ENCODE measurements around the gene DGKQ. TPM values are rescaled to one million over a fixed set of nuclear protein-coding genes. Genes with fewer than 3 reads are reported as not detected.

The DGKQ gene
- polyA plus RNA-seq, 2 of the 4 experiments (the other 2 are of a cell fraction), result 2.7 to 7.8 TPM

DNA sequence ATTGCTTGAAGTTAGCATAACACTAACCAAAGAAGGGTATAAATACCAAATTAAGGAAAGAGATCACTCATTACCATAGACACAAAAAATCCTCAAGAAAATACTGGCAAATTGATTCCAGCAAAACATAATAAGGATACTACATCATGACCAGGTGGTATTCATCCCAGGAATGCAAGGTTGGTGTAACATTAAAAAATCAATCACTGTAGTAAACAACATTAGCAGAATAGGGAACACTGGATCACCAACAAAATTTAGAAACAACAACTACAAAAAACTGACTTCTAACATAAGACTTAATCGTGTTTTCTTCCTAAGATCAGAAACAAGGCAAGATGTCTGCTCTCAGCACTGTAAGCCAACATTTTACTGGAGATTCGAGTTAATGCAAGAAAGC, 55.4 kb downstream of the DGKQ start:
- POLR2A ChIA-PET, result no interaction called here
- Histone ChIP-seq H3K4me1 (no peaks in the 10 kb centered on the region), H3K4me2 (no peak overlapping the region), H3K9me3 (no peaks in the 10 kb centered on the region), H3K4me3 (no peak overlapping the region), H3K27ac (no peak overlapping the region)
- ATAC-seq (no peak), DNase-seq (ENCODE audit: low read depth in 1 of 2, low spot score in 1 of 2) (no peak), FAIRE-seq (no peak)
- CTCF ChIA-PET, result no interaction called here
- 91% methylated on average over 2 of the region's 2 CpGs for WGBS (ENCODE audit: missing lambda C conversion rate)
- TF ChIP-seq JUN (IDR thresholded peaks at IDR 0.05) (no peak), EP300 (IDR thresholded peaks at IDR 0.05) (no peak), GATA3 (IDR thresholded peaks at IDR 0.05; ENCODE audit: borderline replicate concordance) (no peak), RFX5 (IDR thresholded peaks at IDR 0.05) (no peak), PBX3 (IDR thresholded peaks at IDR 0.05) (no peak), POLR2A (IDR thresholded peaks at IDR 0.05; ENCODE audit: low read length) (no peak), HEYL (CRISPR knock-in tag; IDR thresholded peaks at IDR 0.05) (no peak), HOXB5 (CRISPR knock-in tag; IDR thresholded peaks at IDR 0.05) (no peak)
- TF ChIP-seq, protein P1, sequence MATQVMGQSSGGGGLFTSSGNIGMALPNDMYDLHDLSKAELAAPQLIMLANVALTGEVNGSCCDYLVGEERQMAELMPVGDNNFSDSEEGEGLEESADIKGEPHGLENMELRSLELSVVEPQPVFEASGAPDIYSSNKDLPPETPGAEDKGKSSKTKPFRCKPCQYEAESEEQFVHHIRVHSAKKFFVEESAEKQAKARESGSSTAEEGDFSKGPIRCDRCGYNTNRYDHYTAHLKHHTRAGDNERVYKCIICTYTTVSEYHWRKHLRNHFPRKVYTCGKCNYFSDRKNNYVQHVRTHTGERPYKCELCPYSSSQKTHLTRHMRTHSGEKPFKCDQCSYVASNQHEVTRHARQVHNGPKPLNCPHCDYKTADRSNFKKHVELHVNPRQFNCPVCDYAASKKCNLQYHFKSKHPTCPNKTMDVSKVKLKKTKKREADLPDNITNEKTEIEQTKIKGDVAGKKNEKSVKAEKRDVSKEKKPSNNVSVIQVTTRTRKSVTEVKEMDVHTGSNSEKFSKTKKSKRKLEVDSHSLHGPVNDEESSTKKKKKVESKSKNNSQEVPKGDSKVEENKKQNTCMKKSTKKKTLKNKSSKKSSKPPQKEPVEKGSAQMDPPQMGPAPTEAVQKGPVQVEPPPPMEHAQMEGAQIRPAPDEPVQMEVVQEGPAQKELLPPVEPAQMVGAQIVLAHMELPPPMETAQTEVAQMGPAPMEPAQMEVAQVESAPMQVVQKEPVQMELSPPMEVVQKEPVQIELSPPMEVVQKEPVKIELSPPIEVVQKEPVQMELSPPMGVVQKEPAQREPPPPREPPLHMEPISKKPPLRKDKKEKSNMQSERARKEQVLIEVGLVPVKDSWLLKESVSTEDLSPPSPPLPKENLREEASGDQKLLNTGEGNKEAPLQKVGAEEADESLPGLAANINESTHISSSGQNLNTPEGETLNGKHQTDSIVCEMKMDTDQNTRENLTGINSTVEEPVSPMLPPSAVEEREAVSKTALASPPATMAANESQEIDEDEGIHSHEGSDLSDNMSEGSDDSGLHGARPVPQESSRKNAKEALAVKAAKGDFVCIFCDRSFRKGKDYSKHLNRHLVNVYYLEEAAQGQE (IDR thresholded peaks at IDR 0.05), result no peak

DNA sequence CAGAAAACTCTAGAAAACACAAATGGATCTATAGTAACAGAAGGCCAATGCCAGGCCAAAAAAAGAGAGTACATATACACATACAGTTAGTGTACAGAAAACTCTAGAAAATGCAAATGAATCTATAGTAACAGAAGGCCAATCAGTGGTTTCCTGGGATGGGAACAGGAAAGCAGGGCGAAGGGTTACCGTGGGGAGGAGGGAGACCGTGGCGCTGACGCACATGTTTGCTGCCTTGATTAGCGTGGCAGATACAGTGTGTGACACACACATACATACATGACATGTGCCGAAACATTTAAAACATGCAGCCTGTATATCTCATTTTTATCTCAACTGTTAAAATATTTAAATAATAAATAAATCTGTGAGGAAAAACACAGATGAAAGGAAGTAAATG, 55.9 kb downstream of the DGKQ start:
- 93% methylated on average over 7 of the region's 7 CpGs for WGBS (ENCODE audit: missing lambda C conversion rate)
- CTCF ChIA-PET, result no interaction called here

More for the DNA sequence above, 55.9 kb downstream of the DGKQ start:
- FAIRE-seq (no peak), DNase-seq (ENCODE audit: low read depth in 1 of 2, low spot score in 1 of 2) (no peak), ATAC-seq (no peak)
- TF ChIP-seq GATA3 (IDR thresholded peaks at IDR 0.05; ENCODE audit: borderline replicate concordance) (no peak), HDAC2 (IDR thresholded peaks at IDR 0.05) (no peak), CBX2 (IDR thresholded peaks at IDR 0.05; ENCODE audit: borderline replicate concordance, low read depth) (no peak), EHF (CRISPR knock-in tag; IDR thresholded peaks at IDR 0.05) (no peak), ZNF302 (CRISPR knock-in tag; IDR thresholded peaks at IDR 0.05) (no peak), PBX3 (IDR thresholded peaks at IDR 0.05) (no peak), ZFP36 (IDR thresholded peaks at IDR 0.05; ENCODE audit: borderline replicate concordance, partially characterized antibody) (no peak), SMC3 (IDR thresholded peaks at IDR 0.05) (no peak), CHD2 (IDR thresholded peaks at IDR 0.05; ENCODE audit: low read length, partially characterized antibody) (no peak)
- TF ChIP-seq, protein P2, sequence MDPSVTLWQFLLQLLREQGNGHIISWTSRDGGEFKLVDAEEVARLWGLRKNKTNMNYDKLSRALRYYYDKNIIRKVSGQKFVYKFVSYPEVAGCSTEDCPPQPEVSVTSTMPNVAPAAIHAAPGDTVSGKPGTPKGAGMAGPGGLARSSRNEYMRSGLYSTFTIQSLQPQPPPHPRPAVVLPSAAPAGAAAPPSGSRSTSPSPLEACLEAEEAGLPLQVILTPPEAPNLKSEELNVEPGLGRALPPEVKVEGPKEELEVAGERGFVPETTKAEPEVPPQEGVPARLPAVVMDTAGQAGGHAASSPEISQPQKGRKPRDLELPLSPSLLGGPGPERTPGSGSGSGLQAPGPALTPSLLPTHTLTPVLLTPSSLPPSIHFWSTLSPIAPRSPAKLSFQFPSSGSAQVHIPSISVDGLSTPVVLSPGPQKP (IDR thresholded peaks at IDR 0.05; ENCODE audit: low read depth, low read length), result no peak
- TF ChIP-seq, protein P3, sequence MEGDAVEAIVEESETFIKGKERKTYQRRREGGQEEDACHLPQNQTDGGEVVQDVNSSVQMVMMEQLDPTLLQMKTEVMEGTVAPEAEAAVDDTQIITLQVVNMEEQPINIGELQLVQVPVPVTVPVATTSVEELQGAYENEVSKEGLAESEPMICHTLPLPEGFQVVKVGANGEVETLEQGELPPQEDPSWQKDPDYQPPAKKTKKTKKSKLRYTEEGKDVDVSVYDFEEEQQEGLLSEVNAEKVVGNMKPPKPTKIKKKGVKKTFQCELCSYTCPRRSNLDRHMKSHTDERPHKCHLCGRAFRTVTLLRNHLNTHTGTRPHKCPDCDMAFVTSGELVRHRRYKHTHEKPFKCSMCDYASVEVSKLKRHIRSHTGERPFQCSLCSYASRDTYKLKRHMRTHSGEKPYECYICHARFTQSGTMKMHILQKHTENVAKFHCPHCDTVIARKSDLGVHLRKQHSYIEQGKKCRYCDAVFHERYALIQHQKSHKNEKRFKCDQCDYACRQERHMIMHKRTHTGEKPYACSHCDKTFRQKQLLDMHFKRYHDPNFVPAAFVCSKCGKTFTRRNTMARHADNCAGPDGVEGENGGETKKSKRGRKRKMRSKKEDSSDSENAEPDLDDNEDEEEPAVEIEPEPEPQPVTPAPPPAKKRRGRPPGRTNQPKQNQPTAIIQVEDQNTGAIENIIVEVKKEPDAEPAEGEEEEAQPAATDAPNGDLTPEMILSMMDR (IDR thresholded peaks at IDR 0.05), result no peak
- POLR2A ChIA-PET, result no interaction called here
- no peaks in the 10 kb centered on the region for H3K4me1 ChIP-seq
- H3K4me2 ChIP-seq, result no peak overlapping the region
- no peak overlapping the region for H3K27ac ChIP-seq
- no peak overlapping the region for H3K4me3 ChIP-seq
- H3K9me3 ChIP-seq, result no peaks in the 10 kb centered on the region

All from A549 (cell line).